GM19043 (cell line): ENCODE results near the gene CFC1.
A peak's percentile ranks its signal among the peaks of the same experiment; 100 is the strongest.
"Not testable (repeated sequence)": the region's sequence is repeated elsewhere in the genome, so short reads cannot be mapped to it uniquely, and the experiment has no call there.

Experiments
- ATAC-seq: cut with Tn5 transposase; IDR thresholded peaks from one replicate; pipeline ENCODE4 v1.9.1; 2021; ENCODE audit warnings: low read depth; ENCODE audit not compliant: unreplicated experiment

Gene CFC1

DNA sequence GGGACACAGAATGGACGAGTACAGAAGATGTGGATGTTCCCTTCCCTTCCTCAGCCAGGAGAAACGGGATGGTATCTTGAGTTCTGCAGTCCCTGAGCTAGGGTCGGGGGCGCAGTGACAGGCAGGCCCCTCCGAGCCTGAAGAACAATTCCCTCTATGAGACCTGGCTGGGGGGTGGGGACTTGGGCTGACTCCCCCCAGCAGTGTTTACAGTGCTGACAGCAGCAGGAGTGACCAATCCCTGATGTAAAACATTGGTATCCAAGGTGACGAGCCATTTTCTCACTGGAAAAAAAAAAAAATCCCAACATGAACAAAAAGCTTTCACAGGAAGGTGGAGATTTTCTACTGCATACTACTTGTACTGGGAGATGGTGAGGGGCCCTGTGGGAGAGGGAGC lies at the start of gene CFC1:
Gene CFC1 (minus strand): TSS at position 183 of the 400 bp plus-strand sequence. CDS start 288 bp downstream, outside the sequence.
- not testable (repeated sequence) for ATAC-seq

- not testable (repeated sequence) for ATAC-seq
Observed at GRCh38 chr2:130641688-130642087, 42.3 kb upstream of the CFC1 start.

DNA sequence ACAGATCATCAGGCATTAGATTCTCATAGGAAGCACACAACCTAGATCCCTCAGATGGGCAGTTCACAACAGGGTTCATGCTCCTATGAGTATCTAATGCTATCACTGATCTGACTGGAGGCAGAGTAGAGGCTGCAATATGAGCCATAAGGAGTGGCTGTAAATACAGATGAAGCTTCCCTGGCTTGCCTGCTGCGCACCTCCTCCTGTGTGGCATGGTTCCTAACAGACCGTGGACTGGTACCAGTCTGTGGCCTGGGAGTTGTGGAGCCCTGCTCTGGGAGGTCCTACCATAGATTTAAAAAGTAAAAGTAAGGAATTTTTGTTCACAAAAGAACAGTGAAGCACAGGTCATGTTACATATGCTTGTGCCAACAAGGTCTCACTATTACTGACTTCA lies 39.6 kb upstream of the CFC1 start:
- not testable (repeated sequence) for ATAC-seq

DNA sequence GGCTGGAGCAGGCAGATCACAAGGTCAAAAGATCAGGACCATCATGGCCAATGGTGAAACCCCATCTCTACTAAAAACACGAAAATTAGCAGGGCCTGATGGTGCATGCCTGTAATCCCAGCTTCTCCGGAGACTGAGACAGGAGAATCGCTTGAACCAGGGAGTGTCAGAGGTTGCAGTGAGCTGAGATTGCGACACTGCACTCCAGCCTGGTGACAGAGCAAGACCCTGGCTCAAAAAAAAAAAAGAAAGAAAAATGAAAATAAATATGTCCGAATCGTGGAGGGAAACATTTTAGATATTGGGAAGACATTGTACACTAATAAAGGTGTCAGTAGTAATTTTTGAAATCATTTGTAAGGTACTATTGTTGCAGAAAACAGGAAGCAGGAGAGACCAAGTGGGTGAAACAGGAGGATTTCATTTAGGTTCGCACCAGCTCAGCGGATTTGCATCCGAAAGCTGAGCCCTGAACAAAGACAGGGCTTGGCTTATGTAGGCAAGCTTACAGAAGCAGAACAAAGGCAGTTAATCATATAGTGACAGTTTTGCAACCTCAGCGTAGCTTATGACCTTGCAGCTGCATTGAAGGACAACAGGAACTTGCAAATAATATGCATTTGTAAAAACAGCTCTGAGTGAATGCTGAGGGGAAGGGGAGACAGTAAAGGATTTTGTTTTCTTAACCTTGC lies 29.6 kb upstream of the CFC1 start:
- not testable (repeated sequence) for ATAC-seq

GRCh38 chr2:130611140-130611539 lies 11.8 kb upstream of the CFC1 start, which contains the start of gene POTEJ:
Gene POTEJ (plus strand): TSS chr2:130611440. CDS start chr2:130611533, 93 bp downstream.
- not testable (repeated sequence) for ATAC-seq

- not testable (repeated sequence) for ATAC-seq
Observed at GRCh38 chr2:130610486-130610885, 11.1 kb upstream of the CFC1 start.

- not testable (repeated sequence) for ATAC-seq
Observed at GRCh38 chr2:130609002-130609920, 9.9 kb upstream of the CFC1 start.

DNA sequence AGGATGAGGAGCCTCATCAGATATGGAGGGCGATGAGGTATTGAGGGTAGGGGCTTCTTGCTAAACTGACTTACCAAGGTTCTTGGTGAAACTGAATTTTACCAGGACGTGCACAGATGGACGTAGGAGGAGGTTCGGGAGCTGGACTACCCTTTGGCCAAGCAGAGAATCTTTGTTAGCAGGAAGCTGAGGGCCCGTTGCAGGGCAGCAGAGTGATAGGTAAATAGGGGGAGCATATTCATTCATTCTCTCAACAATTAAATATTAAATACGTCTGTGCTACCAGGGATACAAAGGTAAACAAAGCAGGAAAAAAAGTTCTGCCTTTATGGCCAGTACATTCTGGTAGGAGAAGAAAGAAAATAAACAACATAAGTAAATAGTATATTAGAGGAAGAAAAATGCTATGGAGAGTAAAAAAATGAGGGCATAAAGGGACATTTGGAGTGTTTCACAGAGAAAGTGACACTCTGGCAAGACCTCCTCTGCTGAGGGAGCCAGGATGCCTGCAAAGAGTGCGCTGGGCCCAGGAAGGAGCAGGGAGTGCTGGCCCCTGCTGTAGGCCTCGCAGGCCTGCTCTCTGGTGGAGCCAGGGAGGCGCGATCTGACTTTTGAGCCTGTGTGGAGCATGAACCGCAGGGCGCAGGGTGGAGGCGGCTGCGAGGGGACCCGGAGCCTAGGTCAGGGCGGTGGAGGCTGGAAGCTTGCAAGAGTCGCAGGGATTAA lies 9.1 kb upstream of the CFC1 start:
- not testable (repeated sequence) for ATAC-seq

GRCh38 chr2:130601648-130602302 lies 2.4 kb upstream of the CFC1 start:
- ATAC-seq: not testable (repeated sequence)

DNA sequence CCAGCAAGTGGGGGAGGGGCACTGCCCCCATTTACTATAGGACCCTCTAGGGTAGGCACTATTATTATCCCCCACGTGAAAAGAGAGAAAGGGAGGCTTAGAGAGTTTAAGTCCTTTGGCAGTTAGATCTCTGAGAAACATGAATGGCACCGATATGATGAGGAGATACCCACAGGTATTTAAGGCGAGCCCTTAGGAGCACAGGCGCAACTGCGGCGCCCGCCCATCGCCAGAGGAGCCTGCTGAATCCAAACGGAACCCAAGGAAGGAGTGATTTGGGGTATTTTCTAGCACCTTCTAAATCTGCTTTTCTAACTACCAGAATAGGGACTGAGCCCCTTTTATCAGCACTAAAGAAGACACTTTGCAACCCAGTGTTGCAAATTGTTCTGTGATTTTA lies 551 bp upstream of the CFC1 start:
- not testable (repeated sequence) for ATAC-seq

- ATAC-seq: not testable (repeated sequence)
Observed at GRCh38 chr2:130598463-130598862, 912 bp downstream of the CFC1 start.

DNA sequence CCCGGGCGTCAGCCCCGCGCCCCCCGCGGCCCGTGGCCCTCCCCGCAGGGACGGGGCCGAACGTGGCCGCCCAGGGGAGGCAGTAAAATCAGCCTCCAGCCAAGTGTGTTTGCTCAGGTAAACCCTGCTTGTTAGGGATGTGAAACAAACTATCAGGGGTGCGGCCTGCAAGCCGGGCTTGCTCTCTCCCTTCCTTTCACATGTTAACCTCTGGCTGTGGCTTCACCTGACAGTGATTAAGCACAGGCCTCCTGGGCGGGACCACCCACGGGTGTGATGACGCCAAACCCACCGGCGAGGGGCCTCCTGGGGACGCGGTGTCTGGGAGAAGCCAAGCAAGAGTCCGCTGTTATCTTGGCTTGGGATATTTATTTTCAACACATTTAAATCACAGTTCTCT lies 1.4 kb downstream of the CFC1 start:
- not testable (repeated sequence) for ATAC-seq

DNA sequence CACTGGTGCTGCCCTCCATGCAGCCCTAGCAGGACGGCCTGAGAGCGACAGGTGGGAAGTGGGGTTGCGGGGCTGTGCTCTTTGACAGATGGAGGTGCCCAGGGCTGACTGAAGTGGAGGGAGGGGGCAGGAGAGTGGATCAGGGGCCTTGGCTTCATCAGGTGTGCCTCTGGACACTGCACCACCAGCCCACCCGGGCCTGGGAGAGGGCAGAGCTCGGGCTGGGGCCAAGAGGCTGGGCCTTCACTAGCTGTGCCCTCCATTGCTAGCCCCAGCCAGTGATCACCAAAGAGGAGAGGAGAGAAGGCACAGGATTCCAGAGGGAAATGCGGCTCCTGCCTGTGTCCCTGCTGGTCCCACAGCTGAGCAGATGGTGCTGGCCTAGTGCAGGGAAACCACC lies 2.6 kb downstream of the CFC1 start:
- ATAC-seq: not testable (repeated sequence)

GRCh38 chr2:130594011-130594410 lies 5.4 kb downstream of the CFC1 start:
- ATAC-seq: not testable (repeated sequence)

GRCh38 chr2:130592791-130593414 lies 6.5 kb downstream of the CFC1 start:
- not testable (repeated sequence) for ATAC-seq

- ATAC-seq: not testable (repeated sequence)
Observed at GRCh38 chr2:130590842-130591359, 8.5 kb downstream of the CFC1 start.

GRCh38 chr2:130590170-130590841 lies 9.1 kb downstream of the CFC1 start:
- not testable (repeated sequence) for ATAC-seq

GRCh38 chr2:130588688-130589458 lies 10.5 kb downstream of the CFC1 start:
- ATAC-seq: peak; percentile 67
